ENCODE data around the gene SORBS1.
"Not testable (repeated sequence)": the region's sequence is repeated elsewhere in the genome, so short reads cannot be mapped to it uniquely, and the experiment has no call there.

The SORBS1 gene

DNA sequence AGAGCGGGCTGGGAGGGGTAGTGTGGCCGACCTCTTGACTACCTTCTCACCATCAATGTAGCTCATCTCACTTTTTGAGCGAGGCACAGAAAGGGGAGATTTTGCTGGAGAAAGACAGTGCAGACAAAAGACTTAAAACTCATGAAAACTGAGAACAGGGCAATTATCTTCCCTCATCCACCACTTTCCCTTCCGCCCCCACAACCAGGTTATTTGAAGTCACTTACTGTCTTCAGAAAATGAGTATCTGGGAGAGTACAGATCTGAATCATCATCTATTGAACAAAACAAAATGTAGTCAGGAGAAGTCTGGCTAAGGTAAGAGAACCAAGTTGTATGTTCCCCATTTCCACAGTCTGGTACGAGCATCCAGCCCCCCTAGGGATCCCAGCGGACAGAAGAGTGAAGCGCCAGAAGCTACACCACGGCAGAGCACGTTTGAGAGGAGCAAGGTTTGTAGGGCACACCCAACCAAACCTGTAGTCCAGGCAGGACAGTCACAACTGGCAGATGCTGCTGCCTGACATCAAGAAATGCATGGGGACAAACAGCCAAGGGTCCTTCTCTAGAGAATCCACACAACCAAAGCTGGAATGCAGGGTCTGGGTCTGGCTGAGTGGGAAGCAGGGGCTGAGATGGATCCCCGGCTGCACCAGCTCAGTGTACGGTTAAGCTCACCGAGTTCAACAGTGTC is 177.0 kb downstream of the SORBS1 start:
- no peak for DNase-seq

- DNase-seq: no peak
Measured at GRCh38 chr10:95382596-95382995, 178.6 kb downstream of the SORBS1 start.

- no peak for DNase-seq
Measured at GRCh38 chr10:95382174-95382573, 179.0 kb downstream of the SORBS1 start.

- DNase-seq: peak; percentile 12
Measured at GRCh38 chr10:95377950-95378349, 183.2 kb downstream of the SORBS1 start.

- no peak for DNase-seq
Measured at GRCh38 chr10:95375418-95375817, 185.8 kb downstream of the SORBS1 start.

- peak; percentile 65 for DNase-seq
Measured at GRCh38 chr10:95374597-95375209, 186.5 kb downstream of the SORBS1 start.

GRCh38 chr10:95373660-95374059 is 187.5 kb downstream of the SORBS1 start:
- DNase-seq: no peak

DNA sequence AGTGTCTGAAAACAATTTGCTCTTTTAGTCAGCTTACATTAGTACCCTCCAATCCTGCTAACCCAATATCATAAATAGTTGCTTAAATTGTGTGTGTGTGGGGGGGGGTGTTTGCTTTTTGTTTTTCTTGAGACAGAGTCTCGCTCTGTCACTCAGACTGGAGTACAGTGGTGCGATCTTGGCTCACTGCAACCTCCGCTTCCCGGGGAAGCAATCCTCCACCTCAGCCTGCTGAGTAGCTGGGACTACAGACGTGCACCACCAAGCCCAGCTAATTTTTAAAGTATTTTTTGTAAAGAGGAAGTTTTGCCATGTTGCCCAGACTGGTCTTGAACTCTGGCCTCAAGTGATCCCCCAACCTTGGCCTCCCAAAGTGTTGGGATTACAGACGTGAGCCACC is 196.8 kb downstream of the SORBS1 start:
- no peak for DNase-seq

GRCh38 chr10:95363303-95363912 is 197.8 kb downstream of the SORBS1 start:
- peak; percentile 65 for DNase-seq

DNA sequence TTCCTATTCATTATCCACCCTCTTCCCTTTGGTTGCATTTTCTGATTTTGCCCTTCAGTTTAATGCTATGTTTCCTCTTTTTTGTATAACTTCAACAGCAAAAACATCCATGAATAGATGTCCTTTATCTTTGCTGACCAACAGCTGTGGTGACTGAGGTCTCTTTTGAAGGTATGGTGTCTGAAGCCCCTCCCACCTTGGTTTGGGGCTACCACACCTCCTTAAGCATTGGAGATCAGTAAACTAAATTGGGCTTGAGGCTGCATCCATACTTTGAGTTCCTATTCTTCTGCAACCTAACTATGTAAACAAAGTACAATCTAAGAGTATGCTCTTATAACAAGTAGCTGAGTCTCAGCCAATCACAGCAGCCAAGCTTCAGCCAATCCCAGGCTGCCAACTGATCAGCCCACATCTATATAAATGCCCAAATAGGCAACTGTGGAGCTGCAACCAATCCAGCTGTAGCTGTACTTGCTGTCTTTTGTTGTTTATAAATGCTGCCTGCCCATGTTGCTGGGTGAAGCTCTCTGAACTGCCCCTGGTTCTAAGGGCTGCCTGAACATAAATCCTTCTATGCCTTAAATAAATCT is 201.0 kb downstream of the SORBS1 start:
- DNase-seq: no peak

GRCh38 chr10:95359466-95359865 is 201.7 kb downstream of the SORBS1 start:
- no peak for DNase-seq

GRCh38 chr10:95356190-95356955 is 204.8 kb downstream of the SORBS1 start:
- no peak for DNase-seq

- no peak for DNase-seq
Measured at GRCh38 chr10:95355301-95355700, 205.9 kb downstream of the SORBS1 start.

DNA sequence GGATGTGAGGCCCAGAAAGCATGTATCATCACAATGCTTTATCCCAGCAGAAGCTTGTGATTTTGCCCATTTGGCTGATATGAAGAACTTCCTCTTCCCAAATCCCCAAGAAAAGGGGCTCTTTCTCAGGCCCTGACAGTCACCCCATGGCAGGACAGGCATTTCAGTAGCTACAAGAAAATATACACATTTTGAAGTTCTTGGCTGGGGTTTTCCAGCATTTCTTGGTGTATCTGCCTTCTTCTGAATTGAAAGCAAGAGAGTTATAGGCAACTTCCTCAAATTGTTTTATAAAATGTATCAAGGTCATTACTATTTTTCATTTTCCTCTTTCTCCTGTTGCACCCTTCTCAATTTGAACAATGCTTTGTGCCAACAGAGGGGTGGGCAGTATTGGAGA is 207.1 kb downstream of the SORBS1 start:
- DNase-seq: no peak

DNA sequence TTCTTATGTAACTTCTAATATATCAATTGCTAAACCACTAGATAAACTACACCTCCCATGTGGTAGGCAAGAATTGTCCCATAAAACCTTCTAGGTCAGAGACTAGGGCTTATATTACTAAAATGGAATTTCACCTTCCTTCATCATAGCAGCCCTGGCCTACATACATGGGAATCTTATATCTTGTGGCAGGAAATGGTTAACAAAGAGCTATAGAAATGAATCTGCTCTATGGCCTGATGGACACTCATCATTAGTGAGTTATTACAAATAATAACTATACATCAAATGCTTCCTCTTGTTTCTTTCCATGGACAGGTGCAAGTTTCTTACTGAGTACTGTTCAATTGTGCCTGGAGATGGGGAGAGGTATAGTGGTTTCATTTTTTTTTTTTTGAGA is 208.0 kb downstream of the SORBS1 start:
- DNase-seq: no peak

DNA sequence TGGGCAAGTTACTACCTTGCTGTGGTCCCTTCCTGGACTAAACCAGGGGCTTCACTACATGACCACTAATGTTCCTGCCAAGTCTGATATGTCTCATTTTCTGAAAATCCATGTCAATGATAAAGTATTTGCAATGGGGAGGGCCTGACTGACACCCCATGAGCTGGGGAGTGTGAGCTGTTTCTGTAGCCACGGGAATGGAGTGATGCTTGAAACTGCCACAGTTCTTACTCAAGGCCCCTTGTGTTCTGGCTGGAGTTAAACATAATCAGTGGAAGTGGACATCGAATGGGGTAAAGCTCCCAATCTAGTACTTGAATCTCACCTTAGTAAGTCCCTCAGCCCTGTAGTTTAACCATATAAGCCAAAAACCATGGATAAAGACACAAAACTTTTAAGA is 208.5 kb downstream of the SORBS1 start:
- no peak for DNase-seq

GRCh38 chr10:95350830-95351228 is 210.3 kb downstream of the SORBS1 start:
- DNase-seq: no peak

- DNase-seq: no peak
Measured at GRCh38 chr10:95350219-95350829, 210.8 kb downstream of the SORBS1 start.

- DNase-seq: not testable (repeated sequence)
Measured at GRCh38 chr10:95347402-95347766, 213.8 kb downstream of the SORBS1 start.

GRCh38 chr10:95346715-95347401 is 214.3 kb downstream of the SORBS1 start:
- DNase-seq: no peak

GRCh38 chr10:95343573-95343972 is 217.6 kb downstream of the SORBS1 start:
- DNase-seq: no peak

DNA sequence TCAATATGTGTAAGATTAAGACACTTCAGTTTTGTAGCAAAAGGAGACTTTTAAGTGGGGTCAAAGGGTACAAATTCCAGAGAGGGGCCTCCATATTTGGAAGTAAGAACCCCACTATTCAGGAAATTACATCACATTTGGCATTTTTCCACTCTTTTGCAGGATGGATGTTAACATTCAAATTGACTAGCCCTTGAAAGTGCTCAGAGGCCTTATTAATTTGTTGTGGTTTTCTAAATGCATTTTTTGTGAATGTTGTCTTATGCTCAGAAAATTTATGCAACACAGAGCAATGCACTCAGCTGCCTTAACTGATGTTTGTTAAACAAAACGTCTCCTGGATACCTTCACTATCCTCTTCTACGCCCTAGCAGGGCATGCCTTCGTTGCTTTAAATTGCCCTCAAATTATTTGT is 219.4 kb downstream of the SORBS1 start:
- peak; percentile 27 for DNase-seq

All from fibroblast of skin of back (primary cell).